A549 treated with CpdA at 1 μM for 4 hours (cell line): Measurements from ENCODE around the gene WFDC8. TPM values are rescaled to one million over a fixed set of nuclear protein-coding genes. Genes with fewer than 3 reads are reported as not detected.

Experiments used
- total RNA-seq: library from RNA; stranded (reverse); fragments of 200-300 nt; extraction: Qiagen RNA extraction; gene quantifications from 5 replicates; pipeline ENCODE4 v1.2.3, GENCODE V29; 2022; ENCODE audit warnings: low read depth

The WFDC8 gene
- total RNA-seq = not detected in 5 replicates

GRCh38 chr20:45579184-45579583, at the start of gene WFDC8:
Gene WFDC8, minus strand, starts transcription at chr20:45579284. Its CDS starts 37 bp downstream, at chr20:45579247.

GRCh38 chr20:45547206-45547770, 31.8 kb downstream of the WFDC8 start, which contains the start of gene EPPIN:
Gene EPPIN, minus strand, starts transcription at chr20:45547401. Its CDS starts 44 bp downstream, at chr20:45547357.

GRCh38 chr20:45539382-45539781, 39.7 kb downstream of the WFDC8 start, which contains the start of gene WFDC6:
Gene WFDC6, minus strand, starts transcription at chr20:45539482. Its CDS starts 75 bp downstream, at chr20:45539407.

GRCh38 chr20:45515147-45515913, 63.8 kb downstream of the WFDC8 start, which contains the start of gene SPINT3:
Gene SPINT3, minus strand, starts transcription at chr20:45515622. Its CDS starts 14 bp downstream, at chr20:45515608.

Other genes starting within 250 kb of the WFDC8 start
- gene SDC4, start 230.9 kb downstream of the WFDC8 start, total RNA-seq = 111 to 147 TPM (median 128 TPM) in 5 replicates
- gene SYS1, start 216.1 kb downstream of the WFDC8 start, total RNA-seq = 22.9 to 37.0 TPM (median 31.5 TPM) in 5 replicates
- gene TP53TG5, start 201.0 kb downstream of the WFDC8 start, total RNA-seq = not detected in 5 replicates
- gene DBNDD2, start 171.0 kb downstream of the WFDC8 start, total RNA-seq = 22.0 to 28.5 TPM (median 25.7 TPM) in 5 replicates
- 84.6 to 99.2 TPM (median 98.7 TPM) in 5 replicates for gene PIGT, start 163.1 kb downstream of the WFDC8 start, total RNA-seq
- gene WFDC2, start 109.5 kb downstream of the WFDC8 start, total RNA-seq = 0.11 TPM in 1 of 5 replicates, not detected in the others
- not detected in 5 replicates for gene SPINT3, start 63.7 kb downstream of the WFDC8 start, total RNA-seq
- gene WFDC6, start 39.8 kb downstream of the WFDC8 start, total RNA-seq = not detected in 5 replicates
- gene EPPIN, start 31.9 kb downstream of the WFDC8 start, total RNA-seq = not detected in 5 replicates
- not detected in 5 replicates for gene WFDC10A, start 50.5 kb upstream of the WFDC8 start, total RNA-seq
- gene WFDC9, start 52.0 kb upstream of the WFDC8 start, total RNA-seq = not detected in 5 replicates
- not detected in 5 replicates for gene WFDC11, start 91.0 kb upstream of the WFDC8 start, total RNA-seq
- gene WFDC13, start 122.8 kb upstream of the WFDC8 start, total RNA-seq = not detected in 5 replicates
- gene WFDC10B, start 125.7 kb upstream of the WFDC8 start, total RNA-seq = not detected in 5 replicates
- gene SPINT4, start 143.1 kb upstream of the WFDC8 start, total RNA-seq = not detected in 5 replicates
- not detected in 5 replicates for gene WFDC3, start 212.6 kb upstream of the WFDC8 start, total RNA-seq
- gene DNTTIP1, start 212.7 kb upstream of the WFDC8 start, total RNA-seq = 32.5 to 38.5 TPM (median 37.6 TPM) in 5 replicates
- gene UBE2C, start 233.4 kb upstream of the WFDC8 start, total RNA-seq = 235 to 274 TPM (median 255 TPM) in 5 replicates
- 0.21 to 0.22 TPM in 2 of 5 replicates, not detected in the others for gene TNNC2, start 248.0 kb upstream of the WFDC8 start, total RNA-seq